Fibroblast of lung (primary cell): Measurements from ENCODE around the gene LRRC71. TPM values are rescaled to one million over a fixed set of nuclear protein-coding genes. Genes with fewer than 3 reads are reported as not detected.

Experiments
- DNase-seq, 2 donors: peaks; one replicate each; pipeline versions ENCODE4 v3.0.0 to v3.0.0-alpha.2; 2010; ENCODE audit warnings: low read depth in 2 of 2
- H2AFZ ChIP-seq: 2 replicates; pipeline ENCODE4 v1.5.1; 2012; ENCODE audit warnings: low read length, control low read depth, inconsistent platforms
- H3K27ac ChIP-seq: 2 replicates; pipeline ENCODE4 v1.5.1; 2011; ENCODE audit warnings: low read length, control low read depth; ENCODE audit not compliant: insufficient read depth
- H3K27me3 ChIP-seq: 2 replicates; pipeline ENCODE4 v1.5.1; 2011; ENCODE audit warnings: mild to moderate bottlenecking, low read length; ENCODE audit not compliant: control insufficient read depth, insufficient read depth
- H3K36me3 ChIP-seq: 2 replicates; pipeline ENCODE4 v1.5.1; 2011; ENCODE audit warnings: low read length; ENCODE audit not compliant: control insufficient read depth, insufficient read depth
- H3K4me1 ChIP-seq: 2 replicates; pipeline ENCODE4 v1.5.1; 2011; ENCODE audit warnings: low read length; ENCODE audit not compliant: control insufficient read depth, insufficient read depth; ENCODE audit errors: extremely low read depth
- H3K4me2 ChIP-seq: 2 replicates; pipeline ENCODE4 v1.5.1; 2011; ENCODE audit warnings: low read length, control low read depth; ENCODE audit not compliant: insufficient read depth; ENCODE audit errors: extremely low read depth
- H3K4me3 ChIP-seq, 4 experiments: fragments of 200-600 bp in 1 of 4; sonication (generic) in 1 of 4; replicated peaks in 1 of 4; 2 replicates each; pipeline ENCODE4 v1.5.1; 2011 to 2016; ENCODE audit warnings: low read length in 4 of 4, low read depth in 3 of 4, mild to moderate bottlenecking in 3 of 4, control low read depth in 2 of 4, inconsistent platforms in 1 of 4, mixed read lengths in 1 of 4; ENCODE audit not compliant: insufficient read depth in 1 of 4; ENCODE audit errors: control extremely low read depth in 1 of 4
- H3K79me2 ChIP-seq: 2 replicates; pipeline ENCODE4 v1.5.1; 2012; ENCODE audit warnings: mild to moderate bottlenecking, low read length, inconsistent platforms; ENCODE audit not compliant: control insufficient read depth, insufficient read depth
- H3K9ac ChIP-seq: 2 replicates; pipeline ENCODE4 v1.5.1; 2011; ENCODE audit warnings: mild to moderate bottlenecking, low read length, control low read depth; ENCODE audit not compliant: insufficient read depth
- H3K9me3 ChIP-seq: 2 replicates; pipeline ENCODE4 v1.5.1; 2012; ENCODE audit warnings: low read depth, low read length; ENCODE audit not compliant: control insufficient read depth, insufficient read depth
- H4K20me1 ChIP-seq: 2 replicates; pipeline ENCODE4 v1.5.1; 2011; ENCODE audit warnings: low read length; ENCODE audit not compliant: control insufficient read depth, insufficient read depth; ENCODE audit errors: extremely low read depth
- EZH2 ChIP-seq: IDR thresholded peaks from 2 replicates; pipeline ENCODE4 v1.5.1; 2012; ENCODE audit warnings: low read length, control low read depth, mild to moderate bottlenecking; ENCODE audit errors: missing control alignments
- polyA plus RNA-seq, 2 donors: library from polyadenylated mRNA; depleted of rRNA in 1 of 2; stranded (reverse) in 1 of 2; unstranded in 1 of 2; fragments of >200 nt; gene quantifications; 2 replicates each; pipeline ENCODE4 v1.2.1, GENCODE V29; 2011 to 2012; ENCODE audit warnings: missing spikeins in 1 of 2
- total RNA-seq: library from RNA; depleted of rRNA; stranded (reverse); fragments of >200 nt; gene quantifications from 2 replicates; pipeline ENCODE4 v1.2.1, GENCODE V29; 2014
- TF ChIP-seq, protein P1 (sequence below), 2 donors: IDR thresholded peaks in 1 of 2; conservative IDR thresholded peaks in 1 of 2; 1 replicate in 1 of 2; 2 replicates in 1 of 2; pipeline ENCODE4 v1.5.1; 2011 to 2012; ENCODE audit warnings: low read length in 2 of 2, control low read depth in 1 of 2, inconsistent platforms in 1 of 2, low read depth in 1 of 2, mild to moderate bottlenecking in 1 of 2

Gene LRRC71
- total and polyA plus RNA-seq, 2 donors (not counting 1 experiment from before 2014, with no cell fraction given): 1.8 TPM; not detected in 1

DNA sequence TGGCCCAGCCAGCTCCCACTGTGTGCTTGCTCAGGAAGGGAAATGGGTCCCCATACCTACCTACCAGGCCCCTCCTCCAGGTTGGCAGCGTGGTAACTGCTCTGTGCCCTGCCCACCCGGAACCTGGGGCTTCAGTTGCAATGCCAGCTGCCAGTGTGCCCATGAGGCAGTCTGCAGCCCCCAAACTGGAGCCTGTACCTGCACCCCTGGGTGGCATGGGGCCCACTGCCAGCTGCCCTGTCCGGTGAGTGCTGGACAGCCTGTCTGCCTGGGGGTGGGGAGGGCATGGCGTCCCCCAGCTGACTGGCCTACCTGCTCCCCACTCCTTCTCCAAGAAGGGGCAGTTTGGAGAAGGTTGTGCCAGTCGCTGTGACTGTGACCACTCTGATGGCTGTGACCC lies 10.8 kb upstream of the LRRC71 start:
- peaks cover 47% of the 10 kb centered on the region for H3K36me3 ChIP-seq
- no peak overlapping the region for H3K9ac ChIP-seq
- H3K27me3 ChIP-seq: no peaks in the 10 kb centered on the region
- H3K9me3 ChIP-seq: no peaks in the 10 kb centered on the region
- H3K4me1 ChIP-seq: peaks cover 26% of the 10 kb centered on the region
- no peak for TF ChIP-seq EZH2
- TF ChIP-seq, protein P1, sequence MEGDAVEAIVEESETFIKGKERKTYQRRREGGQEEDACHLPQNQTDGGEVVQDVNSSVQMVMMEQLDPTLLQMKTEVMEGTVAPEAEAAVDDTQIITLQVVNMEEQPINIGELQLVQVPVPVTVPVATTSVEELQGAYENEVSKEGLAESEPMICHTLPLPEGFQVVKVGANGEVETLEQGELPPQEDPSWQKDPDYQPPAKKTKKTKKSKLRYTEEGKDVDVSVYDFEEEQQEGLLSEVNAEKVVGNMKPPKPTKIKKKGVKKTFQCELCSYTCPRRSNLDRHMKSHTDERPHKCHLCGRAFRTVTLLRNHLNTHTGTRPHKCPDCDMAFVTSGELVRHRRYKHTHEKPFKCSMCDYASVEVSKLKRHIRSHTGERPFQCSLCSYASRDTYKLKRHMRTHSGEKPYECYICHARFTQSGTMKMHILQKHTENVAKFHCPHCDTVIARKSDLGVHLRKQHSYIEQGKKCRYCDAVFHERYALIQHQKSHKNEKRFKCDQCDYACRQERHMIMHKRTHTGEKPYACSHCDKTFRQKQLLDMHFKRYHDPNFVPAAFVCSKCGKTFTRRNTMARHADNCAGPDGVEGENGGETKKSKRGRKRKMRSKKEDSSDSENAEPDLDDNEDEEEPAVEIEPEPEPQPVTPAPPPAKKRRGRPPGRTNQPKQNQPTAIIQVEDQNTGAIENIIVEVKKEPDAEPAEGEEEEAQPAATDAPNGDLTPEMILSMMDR (conservative IDR thresholded peaks at IDR 0.05 in 1 of 2, IDR thresholded peaks at IDR 0.05 in 1 of 2; ENCODE audit: low read depth in 1 of 2, low read length in 2 of 2): no peak
- no peak overlapping the region for H3K27ac ChIP-seq
- no peak for DNase-seq
- no peak overlapping the region for H3K4me3 ChIP-seq
- no peak overlapping the region for H2AFZ ChIP-seq
- no peak overlapping the region for H3K4me2 ChIP-seq
- peaks cover 13% of the 10 kb centered on the region for H3K79me2 ChIP-seq
- no peaks in the 10 kb centered on the region for H4K20me1 ChIP-seq

DNA sequence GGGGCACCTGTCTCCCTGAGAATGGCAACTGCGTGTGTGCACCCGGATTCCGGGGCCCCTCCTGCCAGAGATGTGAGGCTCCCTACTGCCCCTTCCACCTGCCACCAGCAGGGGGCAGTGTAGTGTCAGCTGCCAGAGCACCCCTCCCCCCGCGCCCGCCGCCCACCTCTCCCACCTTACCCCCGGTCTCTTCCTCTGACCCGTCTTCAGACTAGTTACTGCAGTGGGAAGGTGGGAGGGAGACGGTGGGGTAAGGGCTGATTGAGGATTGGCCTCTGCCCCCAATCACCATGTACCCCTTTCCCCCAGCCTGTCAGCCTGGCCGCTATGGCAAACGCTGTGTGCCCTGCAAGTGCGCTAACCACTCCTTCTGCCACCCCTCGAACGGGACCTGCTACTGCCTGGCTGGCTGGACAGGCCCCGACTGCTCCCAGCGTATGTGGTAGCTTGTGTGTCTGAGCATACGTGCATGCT lies 10.1 kb upstream of the LRRC71 start:
- DNase-seq: no peak
- no peak overlapping the region for H3K27ac ChIP-seq
- peaks cover 22% of the 10 kb centered on the region for H3K4me1 ChIP-seq
- TF ChIP-seq, protein P1 (conservative IDR thresholded peaks at IDR 0.05 in 1 of 2, IDR thresholded peaks at IDR 0.05 in 1 of 2; ENCODE audit: low read depth in 1 of 2, low read length in 2 of 2): peak; percentile 50 to 72
- TF ChIP-seq EZH2: no peak
- H4K20me1 ChIP-seq: no peaks in the 10 kb centered on the region
- H3K9me3 ChIP-seq: no peaks in the 10 kb centered on the region
- peaks cover 6% of the 10 kb centered on the region for H3K79me2 ChIP-seq
- no peak overlapping the region for H3K9ac ChIP-seq
- H3K36me3 ChIP-seq: peaks cover 44% of the 10 kb centered on the region
- no peak overlapping the region for H3K4me3 ChIP-seq
- no peaks in the 10 kb centered on the region for H3K27me3 ChIP-seq
- H2AFZ ChIP-seq: no peak overlapping the region
- no peak overlapping the region for H3K4me2 ChIP-seq

DNA sequence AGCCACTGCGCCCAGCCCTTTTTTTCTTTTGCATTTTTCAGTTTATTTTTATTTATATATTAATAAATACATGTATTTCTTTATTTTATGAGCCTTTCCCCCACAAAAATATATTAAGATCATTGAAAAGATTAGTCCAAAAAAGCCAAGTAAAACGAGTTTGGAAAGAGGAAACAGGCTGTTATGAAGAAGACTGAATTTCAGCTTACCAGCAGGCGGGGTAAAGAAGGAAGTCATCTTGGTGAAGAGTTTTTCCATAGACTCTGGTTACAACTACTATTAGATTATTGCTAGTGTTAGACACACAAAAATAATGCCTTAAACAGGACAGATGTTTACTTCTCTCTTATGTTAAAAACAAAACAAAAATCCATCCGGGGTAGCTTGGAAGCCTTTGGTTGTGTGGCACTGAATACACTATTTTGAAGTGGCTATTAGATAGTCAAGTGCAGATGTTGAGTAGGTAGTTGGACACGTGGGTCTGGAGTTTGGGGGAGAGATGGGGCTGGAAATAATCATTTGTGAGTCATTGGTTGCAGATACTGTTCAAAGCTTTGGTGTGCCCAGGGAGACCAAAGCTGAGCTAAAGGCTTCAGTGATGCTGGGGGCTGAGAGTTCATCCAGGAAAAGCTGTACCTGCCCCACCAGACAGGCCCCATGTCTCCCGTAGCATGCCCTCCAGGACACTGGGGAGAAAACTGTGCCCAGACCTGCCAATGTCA lies 8.7 kb upstream of the LRRC71 start:
- no peak overlapping the region for H3K4me3 ChIP-seq
- peaks cover 40% of the 10 kb centered on the region for H3K36me3 ChIP-seq

More for the DNA sequence above, 8.7 kb upstream of the LRRC71 start:
- H3K27ac ChIP-seq: no peak overlapping the region
- H3K4me2 ChIP-seq: no peak overlapping the region
- no peak for DNase-seq
- no peak overlapping the region for H3K9ac ChIP-seq
- no peaks in the 10 kb centered on the region for H4K20me1 ChIP-seq
- H3K79me2 ChIP-seq: no peaks in the 10 kb centered on the region
- H2AFZ ChIP-seq: no peak overlapping the region
- no peaks in the 10 kb centered on the region for H3K27me3 ChIP-seq
- H3K4me1 ChIP-seq: peaks cover 19% of the 10 kb centered on the region
- TF ChIP-seq, protein P1 (conservative IDR thresholded peaks at IDR 0.05 in 1 of 2, IDR thresholded peaks at IDR 0.05 in 1 of 2; ENCODE audit: low read depth in 1 of 2, low read length in 2 of 2): no peak
- no peak for TF ChIP-seq EZH2
- no peaks in the 10 kb centered on the region for H3K9me3 ChIP-seq
